Measurements from ENCODE around the gene ZFAND3. TPM values are rescaled to one million over a fixed set of nuclear protein-coding genes. Genes with fewer than 3 reads are reported as not detected.

ZFAND3 gene
- total RNA-seq, 1 donor from 2014 or later, result 18.7 TPM

- no peak overlapping the region for H3K4me3 ChIP-seq (ENCODE audit: low read depth, low read length)
- DNase-seq (ENCODE audit: low read depth), result no peak
- TF ChIP-seq CTCF (conservative IDR thresholded peaks at IDR 0.05; ENCODE audit: low read depth, low read length), result no peak
These were observed 249.5 kb downstream of the ZFAND3 start for GRCh38 chr6:38068854-38069590.

GRCh38 chr6:38077488-38078030 is 258.0 kb downstream of the ZFAND3 start:
- DNase-seq (ENCODE audit: low read depth), result no peak
- TF ChIP-seq CTCF (conservative IDR thresholded peaks at IDR 0.05; ENCODE audit: low read depth, low read length), result no peak
- no peak overlapping the region for H3K4me3 ChIP-seq (ENCODE audit: low read depth, low read length)

GRCh38 chr6:38078671-38079070 is 259.1 kb downstream of the ZFAND3 start:
- no peak overlapping the region for H3K4me3 ChIP-seq (ENCODE audit: low read depth, low read length)
- no peak for TF ChIP-seq CTCF (conservative IDR thresholded peaks at IDR 0.05; ENCODE audit: low read depth, low read length)
- DNase-seq (ENCODE audit: low read depth), result no peak

- TF ChIP-seq CTCF (conservative IDR thresholded peaks at IDR 0.05; ENCODE audit: low read depth, low read length), result no peak
These were observed 259.6 kb downstream of the ZFAND3 start for GRCh38 chr6:38079107-38079506.

GRCh38 chr6:38079537-38079936 is 260.0 kb downstream of the ZFAND3 start:
- DNase-seq (ENCODE audit: low read depth), result no peak
- no peak overlapping the region for H3K4me3 ChIP-seq (ENCODE audit: low read depth, low read length)
- no peak for TF ChIP-seq CTCF (conservative IDR thresholded peaks at IDR 0.05; ENCODE audit: low read depth, low read length)

More at GRCh38 chr6:38079107-38079506, 259.6 kb downstream of the ZFAND3 start:
- no peak overlapping the region for H3K4me3 ChIP-seq (ENCODE audit: low read depth, low read length)
- DNase-seq (ENCODE audit: low read depth), result no peak

- TF ChIP-seq CTCF (conservative IDR thresholded peaks at IDR 0.05; ENCODE audit: low read depth, low read length), result no peak
- DNase-seq (ENCODE audit: low read depth), result no peak
- no peak overlapping the region for H3K4me3 ChIP-seq (ENCODE audit: low read depth, low read length)
These were observed 260.8 kb downstream of the ZFAND3 start for GRCh38 chr6:38080360-38080759.

- no peak overlapping the region for H3K4me3 ChIP-seq (ENCODE audit: low read depth, low read length)
- TF ChIP-seq CTCF (conservative IDR thresholded peaks at IDR 0.05; ENCODE audit: low read depth, low read length), result no peak
- no peak for DNase-seq (ENCODE audit: low read depth)
These were observed 261.4 kb downstream of the ZFAND3 start for GRCh38 chr6:38080889-38081288.

All from epithelial cell of proximal tubule (primary cell).